Body of pancreas (tissue), 4 donors: ENCODE measurements around the gene MGAT3. TPM values are rescaled to one million over a fixed set of nuclear protein-coding genes. Genes with fewer than 3 reads are reported as not detected.

Experiments
- ATAC-seq: fragments of 150-250 bp; one replicate; pipeline ENCODE4 v1.9.1; 2016
- DNase-seq, 4 donors: peaks; one replicate each; pipeline ENCODE4 v3.0.0-alpha.2; 2019
- H3K27ac ChIP-seq, 4 donors: fragments of 200-600 bp; sonication (generic); 1 replicate in 3 of 4; 2 replicates in 1 of 4; pipeline versions ENCODE4 v1.5.1 to v1.6.1; 2016 to 2019; ENCODE audit warnings: mild to moderate bottlenecking in 1 of 4, mixed read lengths in 1 of 4, moderate library complexity in 1 of 4
- H3K27me3 ChIP-seq, 2 donors: fragments of 200-600 bp; sonication (generic); one replicate each; pipeline ENCODE4 v1.6.0; 2016; ENCODE audit warnings: mild to moderate bottlenecking in 1 of 2
- H3K36me3 ChIP-seq, 2 donors: fragments of 200-600 bp; sonication (generic); replicated peaks in 1 of 2; 2 replicates each; pipeline ENCODE4 v1.5.1; 2016; ENCODE audit warnings: low read depth in 2 of 2; ENCODE audit not compliant: insufficient read depth in 1 of 2
- H3K4me1 ChIP-seq: fragments of 200-600 bp; sonication (generic); one replicate; pipeline ENCODE4 v1.6.0; 2016
- H3K4me3 ChIP-seq, 2 donors: fragments of 200-600 bp; sonication (generic); 1 replicate in 1 of 2; 2 replicates in 1 of 2; pipeline ENCODE4 v1.5.1; 2016 to 2019
- H3K9me3 ChIP-seq, 3 donors: fragments of 200-600 bp; sonication (generic); 1 replicate in 2 of 3; 2 replicates in 1 of 3; pipeline ENCODE4 v1.5.1; 2016
- POLR2A ChIP-seq, 3 donors: fragments of 450-650 bp; IDR thresholded peaks; one replicate each; pipeline ENCODE4 v1.6.1; 2016; ENCODE audit warnings: antibody characterized with exemption in 3 of 3, mild to moderate bottlenecking in 2 of 3
- WGBS, 2 donors: methylation state at CpG; one replicate each; pipeline ENCODE4 v1.1.5; 2017; 5-methylcytosine and 5-hydroxymethylcytosine counted together
- intact Hi-C: fragments of 100-400 bp; cut with DNase I; formaldehyde crosslinking; loops from one replicate; pipeline ENCODE4 v1.15.1; 2023
- total RNA-seq, 2 donors: library from RNA; depleted of rRNA; stranded (reverse); fragments of >200 nt; gene quantifications; one replicate each; pipeline ENCODE4 v1.1.0, GENCODE V29; 2016
- TF ChIP-seq, protein P1 (sequence below), 7 experiments: fragments of 450-650 bp in 4 of 7; fragments of 200-600 bp in 3 of 7; sonication (generic) in 3 of 7; IDR thresholded peaks; one replicate each; pipeline ENCODE4 v1.5.1; 2016 to 2019; ENCODE audit warnings: antibody characterized with exemption in 7 of 7

Gene MGAT3
- total RNA-seq, 2 donors from 2014 or later = 0.99 to 2.9 TPM

DNA sequence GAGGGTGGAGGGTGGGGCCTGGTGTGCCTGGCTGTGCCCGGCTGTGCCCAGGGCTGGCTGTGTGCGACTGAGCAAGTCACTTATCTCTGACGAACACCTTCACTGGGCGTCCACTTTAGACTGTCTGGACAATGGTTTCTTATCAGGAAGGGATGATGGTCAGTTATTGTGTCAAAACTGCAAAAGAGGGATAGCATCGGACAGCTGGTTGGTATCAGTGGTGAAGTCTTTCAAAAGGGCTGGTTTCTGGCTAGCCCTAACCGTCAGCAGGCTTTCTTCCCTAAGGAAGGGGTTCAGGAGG, 4.1 kb upstream of the MGAT3 start:
- ATAC-seq = no peak
- H3K36me3 ChIP-seq = no peaks in the 10 kb centered on the region
- TF ChIP-seq POLR2A (IDR thresholded peaks at IDR 0.05) = no peak
- TF ChIP-seq, protein P1, sequence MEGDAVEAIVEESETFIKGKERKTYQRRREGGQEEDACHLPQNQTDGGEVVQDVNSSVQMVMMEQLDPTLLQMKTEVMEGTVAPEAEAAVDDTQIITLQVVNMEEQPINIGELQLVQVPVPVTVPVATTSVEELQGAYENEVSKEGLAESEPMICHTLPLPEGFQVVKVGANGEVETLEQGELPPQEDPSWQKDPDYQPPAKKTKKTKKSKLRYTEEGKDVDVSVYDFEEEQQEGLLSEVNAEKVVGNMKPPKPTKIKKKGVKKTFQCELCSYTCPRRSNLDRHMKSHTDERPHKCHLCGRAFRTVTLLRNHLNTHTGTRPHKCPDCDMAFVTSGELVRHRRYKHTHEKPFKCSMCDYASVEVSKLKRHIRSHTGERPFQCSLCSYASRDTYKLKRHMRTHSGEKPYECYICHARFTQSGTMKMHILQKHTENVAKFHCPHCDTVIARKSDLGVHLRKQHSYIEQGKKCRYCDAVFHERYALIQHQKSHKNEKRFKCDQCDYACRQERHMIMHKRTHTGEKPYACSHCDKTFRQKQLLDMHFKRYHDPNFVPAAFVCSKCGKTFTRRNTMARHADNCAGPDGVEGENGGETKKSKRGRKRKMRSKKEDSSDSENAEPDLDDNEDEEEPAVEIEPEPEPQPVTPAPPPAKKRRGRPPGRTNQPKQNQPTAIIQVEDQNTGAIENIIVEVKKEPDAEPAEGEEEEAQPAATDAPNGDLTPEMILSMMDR (IDR thresholded peaks at IDR 0.05) = no peak
- H3K4me3 ChIP-seq = no peak overlapping the region
- H3K4me1 ChIP-seq = peaks cover 4% of the 10 kb centered on the region
- WGBS, 2 donors = 66 to 75% methylated on average over 6 of the region's 6 CpGs
- intact Hi-C loops = no loop called here
- DNase-seq = no peak
- peaks cover 0 to 4% of the 10 kb centered on the region in 2 donors for H3K27me3 ChIP-seq
- no peak overlapping the region for H3K27ac ChIP-seq
- H3K9me3 ChIP-seq = no peaks in the 10 kb centered on the region

DNA sequence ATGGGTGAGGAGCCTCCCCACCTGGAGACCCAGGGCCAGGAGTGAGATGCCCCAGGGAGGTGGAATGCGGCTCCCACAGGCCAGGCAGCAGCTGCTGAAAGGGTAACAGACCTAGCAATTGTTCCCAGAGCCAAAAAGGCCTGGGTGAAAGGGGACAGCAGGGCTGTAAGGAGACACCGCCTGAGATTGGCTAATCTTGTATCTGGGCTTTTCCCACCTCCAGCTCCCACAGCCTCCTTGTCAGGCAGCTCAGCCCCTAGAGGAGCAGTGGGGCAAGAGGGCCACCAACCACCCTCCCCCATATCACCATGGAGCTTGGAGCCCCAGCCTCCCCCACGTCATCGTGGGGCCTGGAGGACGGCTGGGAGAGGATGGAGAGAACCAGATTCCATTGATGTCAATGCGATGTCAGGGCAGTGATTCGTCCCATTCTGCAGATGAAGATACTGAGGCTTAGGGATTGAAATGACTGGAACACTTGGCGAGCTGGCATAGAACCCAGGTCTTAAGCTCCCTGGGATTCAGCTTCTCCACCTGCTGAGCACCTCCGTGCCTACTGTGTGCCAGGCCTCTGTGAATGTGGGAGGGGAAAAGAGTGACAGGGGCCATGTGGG, 2.9 kb upstream of the MGAT3 start:
- TF ChIP-seq POLR2A (IDR thresholded peaks at IDR 0.05) = no peak
- TF ChIP-seq, protein P1 (IDR thresholded peaks at IDR 0.05) = no peak
- peaks cover 7% of the 10 kb centered on the region for H3K4me1 ChIP-seq
- DNase-seq (no peak), ATAC-seq (no peak)
- peaks cover 0 to 12% of the 10 kb centered on the region in 2 donors for H3K27me3 ChIP-seq
- no peak overlapping the region for H3K4me3 ChIP-seq
- no peaks in the 10 kb centered on the region for H3K9me3 ChIP-seq
- WGBS, 2 donors = 75 to 77% methylated on average over 9 of the region's 9 CpGs
- intact Hi-C loops = no loop called here
- H3K27ac ChIP-seq = no peak overlapping the region
- no peaks in the 10 kb centered on the region for H3K36me3 ChIP-seq

DNA sequence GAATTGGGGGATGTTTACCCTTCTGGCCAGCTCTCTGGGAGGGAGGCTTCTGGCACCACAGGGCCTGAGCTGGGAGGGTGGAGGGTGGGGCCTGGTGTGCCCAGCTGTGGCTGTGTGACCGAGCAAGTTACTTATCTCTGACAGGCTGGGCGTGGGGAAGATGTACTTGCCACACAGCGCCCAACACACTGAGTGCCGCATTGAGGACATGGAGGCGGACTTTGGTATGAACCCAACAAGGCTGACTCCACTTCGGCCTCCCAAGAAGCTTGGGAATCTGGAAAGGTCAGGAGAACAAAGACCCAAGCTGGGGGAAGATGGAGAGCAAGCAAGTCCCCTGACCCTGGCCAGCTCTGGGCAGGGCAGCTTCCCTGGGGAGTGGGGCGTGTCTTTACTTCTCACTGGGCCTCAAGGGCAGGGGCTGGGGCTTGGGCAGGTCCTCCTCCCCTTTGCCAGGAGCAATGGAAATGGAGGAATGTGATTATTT, 2.4 kb upstream of the MGAT3 start:
- intact Hi-C loops = no loop called here
- H3K4me3 ChIP-seq = no peak overlapping the region
- peaks cover 0 to 12% of the 10 kb centered on the region in 2 donors for H3K27me3 ChIP-seq
- H3K36me3 ChIP-seq = no peaks in the 10 kb centered on the region
- ATAC-seq = no peak
- H3K4me1 ChIP-seq = peaks cover 7% of the 10 kb centered on the region
- TF ChIP-seq POLR2A (IDR thresholded peaks at IDR 0.05) = no peak
- TF ChIP-seq, protein P1 (IDR thresholded peaks at IDR 0.05) = no peak
- no peak for DNase-seq
- WGBS, 2 donors = 65 to 68% methylated on average over 7 of the region's 7 CpGs
- no peaks in the 10 kb centered on the region for H3K9me3 ChIP-seq
- H3K27ac ChIP-seq = no peak overlapping the region

DNA sequence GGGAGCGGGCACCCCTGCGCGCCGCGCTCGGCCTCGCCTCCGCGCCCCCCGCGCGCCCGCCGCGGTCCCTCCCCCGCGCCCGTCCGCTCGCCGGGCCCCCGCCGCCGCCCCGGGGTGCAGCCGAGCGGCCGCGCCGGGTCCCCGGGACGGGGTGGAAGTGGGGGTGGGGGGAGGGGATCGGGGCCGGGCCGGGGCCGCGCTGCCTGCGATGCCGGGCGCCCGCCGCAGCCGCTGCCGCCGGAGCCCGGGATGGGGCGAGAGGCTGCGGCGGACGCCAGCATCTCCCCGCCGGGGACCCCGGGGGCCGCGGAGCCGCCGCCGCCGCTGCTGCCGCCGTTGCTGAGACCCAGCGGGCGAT, 365 bp downstream of the MGAT3 start:
- WGBS, 2 donors = 0% methylated on average over 6 to 17 of the region's 63 CpGs

DNA sequence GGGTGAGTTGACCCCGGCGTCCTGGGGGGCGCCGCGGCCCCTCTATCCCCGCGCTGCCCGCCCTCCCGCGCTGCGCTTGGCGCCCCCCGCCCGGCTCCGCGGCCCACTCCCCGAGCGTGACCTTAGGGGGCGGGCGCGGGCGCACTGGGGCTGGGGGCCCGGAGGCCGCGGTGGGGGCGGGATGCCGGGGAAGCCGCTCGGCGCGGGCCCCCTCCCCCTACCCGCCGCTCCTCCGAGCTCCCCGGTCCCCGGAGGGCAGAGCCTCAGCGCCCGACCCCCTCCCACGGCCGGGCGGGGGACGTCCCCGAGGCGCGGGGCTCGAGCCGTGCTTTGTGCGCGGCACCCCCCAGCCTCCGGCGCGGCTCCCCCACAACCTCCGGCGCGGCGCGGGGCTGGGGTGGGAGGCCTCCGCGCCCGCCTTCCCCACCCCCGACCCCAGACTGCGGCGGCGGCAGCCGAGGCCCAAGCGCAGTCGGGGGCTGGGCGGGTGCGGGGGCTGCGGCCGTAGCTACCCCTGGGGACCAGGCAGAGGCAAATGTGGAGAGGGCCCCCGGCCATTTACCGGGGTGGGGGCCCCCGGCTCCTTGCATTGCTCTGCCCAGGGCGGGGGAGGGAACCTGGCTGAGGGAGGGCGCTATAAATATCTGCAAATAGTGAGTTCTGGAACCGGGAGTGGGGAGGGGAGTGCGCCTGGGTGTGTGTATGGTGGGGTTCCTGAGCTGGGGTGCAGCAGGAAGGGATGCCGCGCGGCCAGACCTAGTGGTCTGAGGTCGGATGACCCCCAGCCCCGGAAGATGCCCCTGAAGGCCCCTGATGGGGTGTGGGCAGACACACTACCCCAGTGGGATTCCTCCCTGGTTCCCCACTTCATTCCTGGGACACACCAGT, 988 bp downstream of the MGAT3 start:
- DNase-seq (no peak), ATAC-seq (no peak)
- H3K36me3 ChIP-seq = no peaks in the 10 kb centered on the region
- H3K4me3 ChIP-seq = no peak overlapping the region
- TF ChIP-seq, protein P1 (IDR thresholded peaks at IDR 0.05) = no peak
- TF ChIP-seq POLR2A (IDR thresholded peaks at IDR 0.05) = no peak
- intact Hi-C loops = no loop called here
- 5% methylated on average over 36 of the region's 83 CpGs; no CpG with 5 or more reads in 1 of the 2 donors for WGBS, 2 donors
- H3K9me3 ChIP-seq = no peaks in the 10 kb centered on the region
- no peak overlapping the region for H3K27ac ChIP-seq
- H3K4me1 ChIP-seq = peaks cover 7% of the 10 kb centered on the region
- H3K27me3 ChIP-seq = peaks cover 0 to 12% of the 10 kb centered on the region in 2 donors

More for the DNA sequence above, 365 bp downstream of the MGAT3 start:
- ATAC-seq (no peak), DNase-seq (no peak)
- Histone ChIP-seq H3K4me1 (peaks cover 7% of the 10 kb centered on the region), H3K27me3 (peaks cover 0 to 12% of the 10 kb centered on the region in 2 donors), H3K27ac (no peak overlapping the region), H3K9me3 (no peaks in the 10 kb centered on the region), H3K4me3 (no peak overlapping the region), H3K36me3 (no peaks in the 10 kb centered on the region)
- intact Hi-C loops = no loop called here
- no peak for TF ChIP-seq POLR2A (IDR thresholded peaks at IDR 0.05)
